ENCODE results near the gene STOML1.

STOML1 gene

DNA sequence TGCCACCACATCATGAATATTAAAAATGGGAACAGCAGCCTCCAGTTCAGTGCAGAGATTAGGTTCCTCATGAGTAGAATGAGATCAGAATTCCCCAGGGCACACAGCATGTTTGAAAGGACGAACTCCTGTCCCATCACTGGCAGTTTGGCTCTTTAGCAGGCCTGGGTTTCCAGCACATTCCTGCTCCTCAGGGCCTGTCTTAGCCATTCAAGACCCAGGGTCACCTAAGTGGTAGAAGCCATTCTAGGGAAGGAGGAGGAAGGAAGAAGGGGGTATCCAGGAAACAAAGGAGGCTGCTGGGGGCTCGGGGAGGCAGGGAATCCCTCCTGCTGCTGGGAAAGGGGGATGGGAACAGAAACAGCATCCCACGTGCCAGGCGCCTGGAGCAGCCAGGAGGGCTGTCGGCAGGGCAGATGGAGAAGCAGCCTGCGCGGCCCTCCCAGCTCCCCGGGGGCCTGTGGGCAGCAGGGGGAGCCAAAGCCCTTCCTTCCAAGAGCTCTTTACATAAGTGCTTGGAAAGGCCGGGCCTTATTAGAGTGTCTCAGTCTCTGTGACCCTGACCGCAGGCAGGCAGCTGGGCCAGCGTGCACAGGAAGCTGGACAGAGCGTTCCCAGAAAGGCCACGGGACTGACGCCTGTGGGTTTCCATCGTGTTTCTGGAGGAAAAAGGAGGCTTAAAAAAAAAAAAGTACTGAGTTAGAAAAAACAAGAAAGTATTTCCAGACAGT lies 41.1 kb downstream of the STOML1 start:
- ATAC-seq = peak; percentile 62
- Mint-ChIP-seq H3K27ac (peak overlapping the region; percentile 12), H3K36me3 (no peaks in the 10 kb centered on the region), H3K27me3 (peaks cover 34% of the 10 kb centered on the region), H3K9me3 (no peaks in the 10 kb centered on the region), H3K4me1 (peaks cover 15% of the 10 kb centered on the region), H3K4me3 (no peak overlapping the region)

- Mint-ChIP-seq H3K9me3 (no peaks in the 10 kb centered on the region), H3K36me3 (no peaks in the 10 kb centered on the region)
These were observed 41.6 kb downstream of the STOML1 start for GRCh38 chr15:73950479-73950830.

DNA sequence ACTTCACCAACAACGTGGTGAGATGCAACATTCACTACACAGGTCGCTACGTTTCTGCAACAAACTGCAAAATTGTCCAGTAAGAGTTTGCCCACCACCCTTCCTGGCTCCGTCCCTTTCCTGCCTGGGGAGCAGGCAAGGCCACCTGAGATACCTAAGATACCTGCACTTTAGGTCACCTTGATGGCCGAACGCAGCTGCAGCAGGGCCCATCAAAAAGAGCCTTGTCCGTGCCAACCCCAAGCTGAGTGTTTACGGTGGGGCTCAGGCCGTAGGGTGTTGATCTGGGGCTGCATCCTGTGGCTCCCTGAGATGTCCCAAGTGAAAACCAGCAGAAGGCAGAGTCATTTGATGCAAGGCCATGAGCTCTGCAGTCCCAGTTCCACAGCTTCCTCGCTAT lies 42.6 kb downstream of the STOML1 start:
- Mint-ChIP-seq H3K4me3 (no peak overlapping the region), H3K9me3 (no peaks in the 10 kb centered on the region), H3K36me3 (no peaks in the 10 kb centered on the region), H3K4me1 (peaks cover 15% of the 10 kb centered on the region), H3K27me3 (peaks cover 32% of the 10 kb centered on the region), H3K27ac (no peak overlapping the region)
- no peak for ATAC-seq

More at GRCh38 chr15:73950479-73950830, 41.6 kb downstream of the STOML1 start:
- ATAC-seq = peak; percentile 28
- Mint-ChIP-seq H3K27me3 (peaks cover 32% of the 10 kb centered on the region), H3K4me3 (no peak overlapping the region), H3K4me1 (peaks cover 15% of the 10 kb centered on the region), H3K27ac (peak overlapping the region; percentile 12)

GRCh38 chr15:73948982-73949381 lies 43.1 kb downstream of the STOML1 start:
- Mint-ChIP-seq H3K27ac (no peak overlapping the region), H3K36me3 (no peaks in the 10 kb centered on the region), H3K27me3 (peaks cover 27% of the 10 kb centered on the region), H3K4me1 (peaks cover 15% of the 10 kb centered on the region), H3K9me3 (no peaks in the 10 kb centered on the region), H3K4me3 (no peak overlapping the region)
- ATAC-seq = no peak

- Mint-ChIP-seq H3K27ac (no peak overlapping the region), H3K27me3 (peaks cover 21% of the 10 kb centered on the region), H3K36me3 (no peaks in the 10 kb centered on the region), H3K9me3 (no peaks in the 10 kb centered on the region), H3K4me1 (peaks cover 15% of the 10 kb centered on the region), H3K4me3 (no peak overlapping the region)
- ATAC-seq = no peak
These were observed 43.7 kb downstream of the STOML1 start for GRCh38 chr15:73948396-73948795.

DNA sequence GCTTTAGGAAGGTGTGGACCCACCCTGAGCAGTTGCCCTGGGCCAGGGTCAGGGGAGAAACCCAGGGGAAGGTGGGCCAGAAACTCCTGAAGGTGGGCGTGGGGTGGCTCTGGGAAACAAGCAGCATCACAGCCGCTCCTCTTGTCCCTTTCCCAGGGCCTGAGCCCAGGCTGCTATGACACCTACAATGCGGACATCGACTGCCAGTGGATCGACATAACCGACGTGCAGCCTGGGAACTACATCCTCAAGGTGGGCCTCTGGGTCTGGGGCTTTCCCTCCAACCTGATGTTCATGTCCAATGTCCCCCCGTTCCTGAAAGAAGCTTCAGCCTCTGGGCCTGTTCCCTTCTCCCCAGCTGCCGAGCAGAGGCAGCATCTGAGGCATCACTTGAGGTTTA lies 44.4 kb downstream of the STOML1 start:
- Mint-ChIP-seq H3K36me3 (no peaks in the 10 kb centered on the region), H3K9me3 (no peaks in the 10 kb centered on the region), H3K27ac (no peak overlapping the region), H3K4me3 (no peak overlapping the region), H3K27me3 (peaks cover 20% of the 10 kb centered on the region), H3K4me1 (peaks cover 15% of the 10 kb centered on the region)
- no peak for ATAC-seq

DNA sequence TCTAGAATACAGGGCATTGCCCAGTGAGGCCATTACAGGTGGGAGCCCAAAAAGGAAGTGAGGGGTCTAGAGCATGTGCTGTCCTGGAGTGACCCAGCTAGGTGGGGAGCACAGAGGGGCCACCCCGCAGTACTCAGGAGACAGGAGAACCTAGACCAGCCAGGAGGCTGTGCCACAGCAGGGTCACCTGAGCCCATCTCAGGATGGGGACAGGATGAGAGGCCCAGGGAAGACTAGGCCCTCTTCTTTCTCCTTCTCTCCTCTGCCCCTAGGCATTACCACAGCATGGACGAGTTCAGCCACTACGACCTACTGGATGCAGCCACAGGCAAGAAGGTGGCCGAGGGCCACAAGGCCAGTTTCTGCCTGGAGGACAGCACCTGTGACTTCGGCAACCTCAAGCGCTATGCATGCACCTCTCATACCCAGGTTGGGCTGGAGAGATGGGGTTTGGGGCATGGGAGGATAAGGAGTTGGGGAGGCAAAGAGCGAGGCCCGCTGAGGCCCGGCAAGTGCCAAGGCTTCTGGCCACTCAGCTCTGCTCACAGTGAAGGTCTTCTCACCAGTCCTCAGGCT lies 45.2 kb downstream of the STOML1 start:
- H3K4me3 Mint-ChIP-seq = no peak overlapping the region
- H3K27me3 Mint-ChIP-seq = peaks cover 23% of the 10 kb centered on the region
- H3K27ac Mint-ChIP-seq = no peak overlapping the region
- peaks cover 19% of the 10 kb centered on the region for H3K4me1 Mint-ChIP-seq
- H3K9me3 Mint-ChIP-seq = no peaks in the 10 kb centered on the region
- no peak for ATAC-seq
- no peaks in the 10 kb centered on the region for H3K36me3 Mint-ChIP-seq

DNA sequence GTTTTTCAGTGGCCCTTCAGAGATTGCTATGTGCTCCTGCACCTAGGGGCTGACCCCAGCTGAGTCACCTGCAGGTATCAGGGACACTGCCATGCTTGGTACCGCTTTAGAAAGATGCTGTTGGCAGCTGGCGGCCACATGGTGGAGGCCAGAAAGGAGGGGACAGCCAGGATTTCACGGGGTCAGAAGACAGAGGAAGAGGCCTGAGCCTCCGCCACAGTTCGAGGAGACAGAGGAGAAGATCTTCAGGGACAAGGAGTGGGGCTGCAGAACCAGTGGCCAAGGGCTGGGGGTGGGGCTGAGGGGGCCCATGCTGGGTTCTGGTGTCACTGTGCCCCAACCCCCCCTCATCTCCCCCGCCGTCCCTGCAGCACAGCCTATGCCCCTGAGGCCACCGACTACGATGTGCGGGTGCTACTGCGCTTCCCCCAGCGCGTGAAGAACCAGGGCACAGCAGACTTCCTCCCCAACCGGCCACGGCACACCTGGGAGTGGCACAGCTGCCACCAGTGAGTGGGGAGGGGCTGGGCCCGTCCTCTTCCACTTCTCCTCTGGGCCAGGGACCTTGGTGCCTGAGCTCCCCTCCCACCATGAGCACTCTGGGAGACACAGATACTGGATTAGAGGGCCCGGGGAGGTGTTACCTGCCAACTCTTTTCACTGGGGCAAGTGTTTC lies 45.9 kb downstream of the STOML1 start:
- H3K4me3 Mint-ChIP-seq = no peak overlapping the region
- no peak overlapping the region for H3K27ac Mint-ChIP-seq
- H3K36me3 Mint-ChIP-seq = no peaks in the 10 kb centered on the region
- no peak for ATAC-seq
- no peaks in the 10 kb centered on the region for H3K9me3 Mint-ChIP-seq
- peaks cover 20% of the 10 kb centered on the region for H3K4me1 Mint-ChIP-seq
- H3K27me3 Mint-ChIP-seq = peaks cover 29% of the 10 kb centered on the region

- Mint-ChIP-seq H3K27me3 (peaks cover 29% of the 10 kb centered on the region), H3K36me3 (no peaks in the 10 kb centered on the region), H3K4me3 (no peak overlapping the region), H3K27ac (no peak overlapping the region), H3K4me1 (peaks cover 13% of the 10 kb centered on the region), H3K9me3 (no peaks in the 10 kb centered on the region)
- no peak for ATAC-seq
These were observed 47.0 kb downstream of the STOML1 start for GRCh38 chr15:73945130-73945508.

- H3K36me3 Mint-ChIP-seq = no peaks in the 10 kb centered on the region
- ATAC-seq = no peak
- H3K9me3 Mint-ChIP-seq = no peaks in the 10 kb centered on the region
- H3K27ac Mint-ChIP-seq = no peak overlapping the region
- peaks cover 29% of the 10 kb centered on the region for H3K27me3 Mint-ChIP-seq
- H3K4me3 Mint-ChIP-seq = no peak overlapping the region
- H3K4me1 Mint-ChIP-seq = peaks cover 13% of the 10 kb centered on the region
These were observed 47.6 kb downstream of the STOML1 start for GRCh38 chr15:73944161-73945129.

DNA sequence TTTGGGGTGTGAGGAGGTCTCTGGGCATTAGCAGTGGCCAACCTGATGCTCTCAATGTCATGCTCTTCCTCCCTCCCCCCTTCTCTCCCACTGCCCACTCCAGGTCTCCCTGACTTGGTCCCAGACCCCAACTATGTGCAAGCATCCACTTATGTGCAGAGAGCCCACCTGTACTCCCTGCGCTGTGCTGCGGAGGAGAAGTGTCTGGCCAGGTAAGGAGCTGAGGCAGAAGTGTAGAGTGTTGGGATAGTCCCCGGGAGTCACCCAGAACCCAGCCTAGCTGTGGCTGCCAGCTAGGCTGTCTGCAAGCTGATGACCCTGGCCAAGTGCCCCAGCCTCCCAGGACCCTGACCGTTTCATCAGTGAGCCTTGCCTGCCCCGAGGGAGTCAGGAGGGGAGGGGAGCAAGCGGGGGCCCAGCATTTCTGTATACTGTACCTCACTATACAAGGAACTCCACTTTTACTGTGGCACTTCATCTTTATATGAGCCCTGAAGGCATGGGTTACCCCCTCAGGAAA lies 49.3 kb downstream of the STOML1 start:
- no peak for ATAC-seq
- H3K27me3 Mint-ChIP-seq = peaks cover 29% of the 10 kb centered on the region
- H3K27ac Mint-ChIP-seq = no peak overlapping the region
- H3K4me1 Mint-ChIP-seq = peaks cover 13% of the 10 kb centered on the region
- no peaks in the 10 kb centered on the region for H3K9me3 Mint-ChIP-seq
- no peaks in the 10 kb centered on the region for H3K36me3 Mint-ChIP-seq
- H3K4me3 Mint-ChIP-seq = no peak overlapping the region

DNA sequence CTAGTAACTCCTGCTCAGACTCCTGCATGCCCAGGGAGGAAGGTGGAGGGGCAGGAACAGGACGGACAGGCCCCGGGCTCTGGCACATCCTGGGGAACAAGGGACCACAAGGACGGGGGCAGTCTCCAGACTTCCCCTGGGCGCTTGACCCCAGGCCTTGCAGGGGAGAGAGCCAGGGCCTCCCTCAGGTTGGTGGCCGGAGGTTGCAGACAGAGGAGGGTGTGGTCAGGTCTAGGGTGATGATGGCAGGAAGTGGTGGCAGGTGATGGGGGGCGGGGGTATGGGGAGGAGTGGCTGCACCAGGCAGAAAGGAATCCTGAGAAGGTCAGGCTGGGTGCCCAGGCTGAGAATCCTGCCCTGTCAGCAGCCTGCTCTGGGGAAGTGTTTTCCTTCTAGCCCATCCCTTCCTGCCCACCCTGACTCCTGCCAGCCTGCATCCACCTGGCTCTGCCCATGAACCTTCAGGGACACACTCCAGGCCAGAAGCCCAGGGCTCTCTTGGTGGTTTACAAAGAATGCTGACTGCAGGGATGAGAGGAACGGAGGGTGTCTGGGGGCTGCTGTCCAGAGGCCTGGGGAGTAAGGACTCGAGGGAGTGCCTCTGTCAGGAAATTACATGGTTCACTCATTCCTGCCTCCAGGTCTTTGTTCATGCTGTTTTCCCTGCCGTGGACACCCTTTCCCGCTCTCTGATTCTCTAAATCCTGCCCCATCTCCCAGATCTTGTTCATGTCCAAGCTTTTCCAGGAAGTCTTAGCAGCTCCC lies 50.0 kb downstream of the STOML1 start:
- no peak for ATAC-seq
- no peak overlapping the region for H3K4me3 Mint-ChIP-seq
- H3K27ac Mint-ChIP-seq = no peak overlapping the region
- H3K4me1 Mint-ChIP-seq = peaks cover 13% of the 10 kb centered on the region
- H3K9me3 Mint-ChIP-seq = no peaks in the 10 kb centered on the region
- no peaks in the 10 kb centered on the region for H3K36me3 Mint-ChIP-seq
- H3K27me3 Mint-ChIP-seq = peaks cover 35% of the 10 kb centered on the region

DNA sequence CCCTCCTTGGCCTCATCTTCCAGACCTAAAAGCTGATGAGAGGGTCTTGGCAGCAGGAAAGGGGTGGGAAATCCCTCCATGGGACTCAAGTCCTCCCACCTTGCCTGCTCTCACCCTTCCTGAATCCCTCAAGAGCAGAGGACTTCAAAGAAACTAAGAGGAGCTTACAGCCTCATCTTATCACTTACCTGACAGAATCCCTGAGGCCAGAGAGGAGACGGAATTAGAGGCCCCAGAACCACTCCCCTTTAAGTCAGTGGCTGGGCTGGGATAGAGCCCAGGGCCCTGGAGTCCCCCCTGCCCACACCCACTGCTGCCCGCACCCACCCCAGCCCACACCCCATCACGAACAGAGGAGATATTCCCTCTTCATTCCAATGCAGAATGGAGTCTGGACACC lies 50.6 kb downstream of the STOML1 start:
- no peak overlapping the region for H3K27ac Mint-ChIP-seq
- no peaks in the 10 kb centered on the region for H3K9me3 Mint-ChIP-seq
- no peak overlapping the region for H3K4me3 Mint-ChIP-seq
- H3K36me3 Mint-ChIP-seq = no peaks in the 10 kb centered on the region
- H3K27me3 Mint-ChIP-seq = peaks cover 37% of the 10 kb centered on the region
- peaks cover 12% of the 10 kb centered on the region for H3K4me1 Mint-ChIP-seq
- ATAC-seq = no peak

- ATAC-seq = no peak
- Mint-ChIP-seq H3K4me3 (no peak overlapping the region), H3K4me1 (peaks cover 8% of the 10 kb centered on the region), H3K27me3 (peaks cover 36% of the 10 kb centered on the region), H3K27ac (no peak overlapping the region), H3K36me3 (no peaks in the 10 kb centered on the region), H3K9me3 (no peaks in the 10 kb centered on the region)
These were observed 51.1 kb downstream of the STOML1 start for GRCh38 chr15:73941044-73941443.

All from stimulated activated memory B cell treated with anti-CD40 and anti-IgM and Interleukin-4, amounts not matched to agents 10 μg/mL and 1 μg/mL and 100 μg/mL, for 72 hours (primary cell).